HG02623 (cell line): Measurements from ENCODE around the gene TENM4.

Experiments
- ATAC-seq: cut with Tn5 transposase; IDR thresholded peaks from one replicate; pipeline ENCODE4 v1.9.1; 2021; ENCODE audit warnings: moderate library complexity; ENCODE audit not compliant: unreplicated experiment

TENM4 gene

DNA sequence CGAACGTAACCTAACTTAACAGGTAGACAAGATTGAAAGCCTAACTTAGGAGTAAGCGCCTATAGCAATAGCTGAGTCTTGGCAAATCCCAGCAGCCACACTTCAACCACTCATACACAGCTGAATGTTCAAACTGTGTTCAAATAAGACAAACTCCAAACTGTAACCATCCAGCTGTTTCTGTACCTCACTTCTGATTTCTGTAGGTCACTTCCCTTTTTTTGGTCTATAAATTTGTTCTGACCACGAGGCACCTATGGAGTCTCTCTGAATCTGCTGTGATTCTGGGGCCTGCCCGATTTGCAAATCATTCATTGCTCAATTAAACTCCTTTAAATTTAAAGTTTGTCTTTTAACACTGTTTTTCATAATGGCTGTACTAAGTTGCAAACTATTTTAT, 8.2 kb upstream of the TENM4 start:
- ATAC-seq, result no peak

DNA sequence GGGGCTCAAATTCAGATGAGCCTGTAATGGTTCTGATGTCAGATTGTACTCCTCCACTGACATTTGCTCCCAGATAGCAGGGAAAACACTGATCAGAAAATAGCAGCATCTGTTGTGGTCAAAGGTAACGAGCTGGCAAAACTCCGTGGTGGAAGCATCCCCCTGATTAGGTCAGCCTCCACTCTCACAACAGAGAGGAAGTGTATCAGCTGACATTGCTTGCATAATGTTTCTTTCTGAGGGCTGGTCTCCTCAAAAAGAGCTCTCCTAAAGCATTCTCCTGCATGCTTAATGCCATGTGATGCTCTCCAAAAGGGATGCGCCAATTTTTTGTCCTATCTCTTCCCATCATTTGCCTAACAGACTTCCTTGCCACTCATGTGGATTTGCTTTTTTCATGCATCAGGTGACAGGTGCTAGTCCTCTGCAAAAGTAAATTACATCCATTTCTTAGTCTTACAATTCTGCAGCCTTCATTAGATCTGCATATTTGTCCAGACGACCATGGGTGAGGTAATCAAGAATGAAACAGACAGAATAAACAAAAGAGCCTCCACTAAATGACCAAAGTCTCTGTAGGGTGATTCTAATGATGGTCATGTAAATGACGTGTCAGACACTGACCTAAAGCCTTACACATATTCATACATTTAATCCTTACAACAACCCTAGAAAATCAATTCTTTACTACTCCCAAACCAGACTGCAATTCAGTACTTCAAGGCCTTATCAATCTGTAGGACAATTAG, 6.4 kb upstream of the TENM4 start:
- ATAC-seq, result no peak

DNA sequence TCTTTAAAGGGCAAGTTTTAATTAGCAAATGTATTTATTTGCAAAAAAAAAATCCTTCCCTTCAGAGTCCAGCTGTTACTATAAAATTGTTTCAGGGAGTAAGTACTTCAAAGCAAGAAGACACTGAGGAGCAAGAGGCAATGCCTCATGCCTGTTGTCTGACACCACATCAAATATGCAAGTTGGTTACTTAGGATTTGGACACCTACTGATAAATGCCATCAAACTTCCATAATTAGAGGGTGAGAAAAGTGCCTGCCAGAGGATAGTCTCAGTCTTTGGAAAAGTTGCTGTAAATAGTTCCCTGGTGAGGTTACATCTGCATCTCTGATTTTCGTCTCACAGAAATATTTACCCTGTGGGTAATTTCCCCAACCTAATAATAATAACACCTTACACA, 4.1 kb upstream of the TENM4 start:
- ATAC-seq, result no peak

DNA sequence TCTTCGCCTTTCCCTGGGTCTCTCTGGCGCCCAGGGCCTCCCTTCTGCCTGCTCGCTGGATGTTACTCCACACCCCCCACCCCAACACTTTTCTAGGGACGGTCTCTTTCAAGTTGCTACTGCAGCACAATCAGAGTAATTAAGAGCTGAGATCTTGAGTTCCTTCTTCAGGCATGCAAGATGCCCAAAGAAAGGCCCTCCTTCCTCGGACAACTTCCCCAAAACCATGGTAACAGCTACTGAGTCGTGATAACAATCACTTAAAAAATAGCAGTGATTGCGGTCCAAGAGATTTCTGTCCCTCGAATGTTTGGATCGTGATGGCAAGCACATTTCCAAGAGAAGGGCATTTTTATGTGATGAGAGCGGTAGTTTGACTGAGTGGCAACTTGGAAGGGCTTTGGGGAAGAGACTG, 638 bp upstream of the TENM4 start:
- ATAC-seq, result no peak

DNA sequence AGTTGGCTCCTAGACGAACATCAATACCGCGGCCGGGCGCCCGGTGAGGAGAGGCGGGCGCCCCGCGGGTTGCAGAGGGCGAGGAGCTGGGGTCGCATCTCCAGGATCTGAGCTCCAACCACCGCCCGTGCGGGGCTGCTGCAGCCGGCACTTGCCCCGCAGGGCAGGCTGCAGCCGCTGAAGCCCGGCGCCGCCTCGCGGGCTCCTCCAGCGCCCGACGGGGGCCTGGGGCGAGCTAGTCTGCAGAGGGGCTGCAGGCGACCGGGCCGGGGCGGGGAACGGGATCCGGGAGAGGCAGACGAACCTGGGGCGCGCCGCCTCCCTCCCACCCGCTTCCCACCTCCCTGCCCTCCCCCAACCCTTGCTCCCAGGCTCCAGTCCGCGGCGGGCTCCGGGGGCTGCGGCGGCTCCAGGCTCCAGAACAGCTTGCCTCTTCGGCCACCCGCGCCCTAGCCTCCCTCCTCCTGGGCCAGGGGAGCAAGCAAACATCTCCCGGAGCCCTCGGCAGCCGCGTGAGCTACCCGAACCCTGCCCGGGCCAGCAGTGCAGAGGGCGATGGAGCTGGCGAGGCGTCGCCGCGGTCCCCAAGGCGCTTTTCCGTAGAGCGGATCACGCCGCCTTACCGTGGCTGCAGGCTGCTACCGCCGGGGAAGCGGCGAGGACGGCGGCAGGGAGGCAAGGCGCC, 802 bp downstream of the TENM4 start:
- ATAC-seq, result no peak

DNA sequence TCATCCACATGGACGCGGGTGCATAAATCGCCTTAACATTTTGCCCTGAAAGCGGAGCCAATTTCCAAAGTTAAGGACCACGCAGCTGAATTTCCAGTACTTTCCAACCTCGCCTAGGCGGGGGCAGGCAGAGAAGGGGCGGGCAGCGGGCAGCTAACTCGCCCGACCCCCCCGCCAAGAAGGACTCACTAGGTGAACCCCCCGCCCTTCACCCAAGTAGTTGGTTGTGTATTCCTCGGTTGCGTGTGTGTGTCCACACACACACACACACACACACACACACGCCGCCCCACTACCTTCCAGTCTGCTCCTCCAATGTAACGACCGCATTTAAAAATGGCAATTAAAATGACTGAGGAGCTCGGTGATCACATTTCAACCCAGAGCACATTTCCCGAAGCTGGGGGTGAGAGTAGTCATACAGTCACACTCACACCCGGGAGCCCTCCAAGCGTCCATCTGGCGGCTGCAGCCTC, 1.4 kb downstream of the TENM4 start:
- ATAC-seq, result no peak

DNA sequence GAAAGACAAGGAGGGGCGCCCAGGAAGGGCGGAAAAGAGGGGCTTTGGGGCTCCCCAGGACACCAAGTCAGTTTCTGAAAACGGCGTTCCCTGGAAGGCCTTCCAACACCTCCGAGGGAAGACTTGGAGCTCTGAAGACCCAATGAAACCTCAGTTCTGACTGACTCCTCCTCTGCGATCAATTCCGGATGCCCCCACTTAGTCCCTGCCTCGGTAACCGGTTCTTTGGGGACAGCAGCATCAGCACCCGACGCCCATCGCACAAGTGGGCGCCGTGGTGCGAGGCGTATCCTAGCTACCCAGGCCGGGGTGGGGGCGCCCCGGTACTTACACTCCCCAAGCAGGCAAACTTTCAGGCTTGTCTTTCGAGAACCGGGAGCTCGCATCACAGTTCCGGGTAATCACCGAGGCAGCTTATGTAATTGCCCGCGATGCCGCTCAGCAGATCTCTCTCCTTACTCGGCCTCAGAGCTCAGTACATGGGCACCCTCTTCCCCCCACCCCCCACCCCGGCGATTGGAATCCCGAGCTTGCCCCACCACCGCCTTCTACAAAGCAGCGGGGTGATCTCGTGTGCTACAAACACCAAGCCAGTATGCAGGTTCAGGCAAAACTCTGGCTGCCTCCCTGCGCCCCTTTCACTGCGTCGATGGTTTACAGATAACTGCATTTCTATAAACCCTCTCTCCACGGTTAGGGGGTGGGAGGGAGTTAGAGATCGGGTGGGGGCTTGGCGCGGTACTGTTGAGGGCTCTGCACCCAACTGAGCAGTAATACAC, 2.0 kb downstream of the TENM4 start:
- ATAC-seq, result no peak

DNA sequence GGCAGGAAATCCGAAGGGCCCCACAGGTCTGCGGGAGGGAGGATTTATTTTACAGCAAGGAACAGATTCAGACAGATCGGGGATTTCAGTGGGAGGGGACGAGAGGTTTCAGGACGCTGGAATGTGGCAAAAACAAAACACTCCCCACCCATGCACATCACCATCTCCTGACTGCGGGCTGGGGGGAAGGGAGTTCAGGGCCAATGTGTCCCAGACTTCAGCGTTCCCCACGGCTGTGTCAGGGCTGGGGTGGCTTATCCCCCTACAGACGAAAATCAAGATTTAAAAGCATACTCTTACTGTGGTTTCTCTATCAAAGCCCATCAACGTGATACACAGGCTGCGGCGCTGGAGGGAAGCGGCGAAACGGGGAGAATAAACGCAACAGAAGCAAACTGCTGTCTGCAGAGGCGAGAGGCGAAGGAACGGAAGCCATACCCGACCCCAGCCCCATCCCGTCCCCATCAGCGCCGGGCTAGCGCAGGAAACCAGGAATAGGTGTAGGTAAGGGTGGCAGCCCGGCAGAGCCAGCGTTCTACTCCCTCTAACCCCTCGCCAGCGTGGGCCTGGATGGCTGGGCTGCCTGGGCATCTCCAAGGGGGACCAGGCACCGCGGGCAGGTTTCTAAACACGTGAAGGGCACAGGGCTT, 2.7 kb downstream of the TENM4 start:
- ATAC-seq, result no peak

DNA sequence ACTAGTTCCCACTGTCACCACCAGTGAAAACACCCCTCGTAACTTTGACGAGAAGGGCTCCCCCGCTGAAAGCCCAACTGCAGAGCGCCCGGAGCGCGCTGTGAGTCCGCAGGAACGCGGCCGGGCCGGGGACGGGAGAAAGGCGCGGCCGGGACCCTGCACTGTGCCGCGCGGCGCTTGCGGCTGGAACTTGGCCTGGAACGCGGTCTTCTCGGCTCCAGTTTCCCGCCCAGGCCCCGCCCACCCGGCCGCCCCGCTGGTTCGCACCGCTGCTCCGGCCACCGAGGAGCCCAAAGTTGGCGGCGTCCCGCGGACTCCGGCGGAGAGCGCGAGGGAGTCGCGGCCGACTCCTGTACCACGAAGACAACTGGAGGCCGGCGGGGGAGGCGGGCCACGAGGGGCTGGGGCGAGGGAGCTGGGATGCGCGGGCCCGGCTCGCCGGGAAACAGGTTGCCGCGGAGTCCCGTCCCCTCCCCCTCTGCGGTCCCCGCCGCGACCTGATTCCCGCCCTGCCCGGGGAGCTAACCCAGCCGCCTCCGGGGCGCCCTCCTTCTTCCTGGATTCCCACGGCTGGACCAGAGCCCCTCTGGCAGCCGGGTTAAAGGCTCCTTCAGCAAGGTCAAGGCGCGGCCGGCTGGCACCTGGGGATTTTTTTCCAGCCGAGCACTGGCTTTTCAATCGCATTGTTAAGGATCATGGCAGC, 3.4 kb downstream of the TENM4 start:
- ATAC-seq, result no peak

DNA sequence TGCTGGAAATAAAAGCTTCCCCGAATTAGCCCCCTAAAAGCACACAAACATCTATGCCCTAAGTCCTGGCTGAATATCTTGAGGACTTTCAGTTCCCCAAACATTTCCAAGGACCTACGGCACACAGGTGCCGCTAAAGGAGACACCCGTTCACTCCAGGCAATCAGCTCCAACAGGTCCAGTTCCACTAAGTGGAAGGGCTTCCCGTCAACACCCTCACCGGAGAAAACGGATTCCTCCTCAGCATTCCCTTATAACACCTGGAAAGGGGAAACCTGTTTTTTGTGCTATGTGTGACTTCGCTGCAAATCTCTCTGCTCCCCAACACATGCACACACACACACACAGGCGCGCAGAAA, 3.9 kb downstream of the TENM4 start:
- ATAC-seq, result no peak

DNA sequence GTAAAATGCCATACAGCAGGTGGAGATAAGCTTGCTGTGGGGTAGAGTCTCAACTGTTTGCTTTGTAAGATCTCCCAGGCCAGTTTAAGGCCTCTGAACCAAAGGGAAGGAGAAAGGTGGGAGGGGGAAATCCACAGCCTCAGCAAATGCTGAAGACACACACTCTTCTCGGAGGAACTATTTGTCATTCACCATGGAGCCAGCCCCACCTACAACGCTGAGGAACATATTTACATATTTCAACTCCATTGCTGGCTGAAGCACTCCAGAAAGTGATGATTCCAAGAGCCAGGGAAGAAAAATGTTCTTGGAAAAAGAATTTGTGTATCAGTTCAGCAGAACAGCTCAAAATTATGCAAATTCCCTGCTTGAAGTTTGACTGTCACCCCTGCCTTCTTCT, 6.5 kb downstream of the TENM4 start:
- no peak for ATAC-seq

DNA sequence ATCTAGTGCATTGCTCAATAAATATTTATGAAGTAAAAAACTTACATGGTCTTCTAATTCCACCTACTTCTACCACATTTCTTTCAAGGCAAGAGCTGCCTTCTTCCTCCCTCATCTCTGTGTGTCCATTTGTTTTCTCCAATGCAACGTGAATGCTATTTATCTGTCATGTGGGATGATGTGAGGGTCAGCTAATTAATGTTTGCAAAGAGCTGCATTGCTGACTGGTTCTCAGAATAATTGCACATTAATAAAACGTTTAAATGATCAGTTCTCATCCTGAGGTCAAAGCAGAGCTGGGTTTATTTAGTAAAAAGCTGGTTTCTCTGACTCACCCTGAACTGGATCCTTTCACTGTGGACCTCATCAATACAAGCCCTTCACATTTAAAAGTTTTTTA, 8.7 kb downstream of the TENM4 start:
- ATAC-seq, result no peak

DNA sequence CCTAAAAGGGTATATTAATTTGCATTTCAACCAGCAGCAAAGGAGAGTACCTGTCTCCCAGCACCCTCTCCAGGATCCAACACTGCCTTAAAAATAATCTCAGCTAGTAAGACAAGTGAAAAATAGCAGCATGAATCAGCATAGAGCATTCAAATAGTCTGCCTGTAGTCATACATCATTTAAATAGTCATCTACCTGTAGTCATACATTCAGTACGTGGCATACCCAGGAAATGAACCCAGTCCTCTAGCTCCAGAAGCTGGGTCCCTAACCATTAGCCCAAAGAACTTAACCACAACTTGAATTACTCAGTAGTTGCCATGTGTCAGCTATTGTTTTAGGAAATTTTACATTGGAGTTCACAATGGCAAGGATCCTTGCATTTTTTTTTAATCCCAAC, 9.3 kb downstream of the TENM4 start:
- ATAC-seq, result no peak

DNA sequence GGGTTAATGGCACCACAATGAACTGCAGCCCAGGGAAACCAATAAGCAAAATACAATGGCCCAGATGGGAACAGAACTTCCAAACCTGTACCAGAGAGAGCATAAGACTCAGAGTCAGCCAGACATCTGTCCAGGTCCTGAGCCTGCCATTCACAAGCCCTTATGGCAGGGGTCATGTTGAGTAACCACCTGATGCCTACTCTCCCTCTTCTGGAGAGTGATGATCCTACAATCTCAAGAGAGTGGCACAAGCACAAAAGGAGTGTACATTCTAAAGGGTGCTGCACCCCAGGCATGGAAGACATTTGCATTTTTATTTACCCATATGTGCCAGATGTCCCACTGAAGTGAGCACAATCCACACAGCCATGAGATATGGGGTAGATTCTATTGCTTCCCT, 10.6 kb downstream of the TENM4 start:
- ATAC-seq, result no peak

DNA sequence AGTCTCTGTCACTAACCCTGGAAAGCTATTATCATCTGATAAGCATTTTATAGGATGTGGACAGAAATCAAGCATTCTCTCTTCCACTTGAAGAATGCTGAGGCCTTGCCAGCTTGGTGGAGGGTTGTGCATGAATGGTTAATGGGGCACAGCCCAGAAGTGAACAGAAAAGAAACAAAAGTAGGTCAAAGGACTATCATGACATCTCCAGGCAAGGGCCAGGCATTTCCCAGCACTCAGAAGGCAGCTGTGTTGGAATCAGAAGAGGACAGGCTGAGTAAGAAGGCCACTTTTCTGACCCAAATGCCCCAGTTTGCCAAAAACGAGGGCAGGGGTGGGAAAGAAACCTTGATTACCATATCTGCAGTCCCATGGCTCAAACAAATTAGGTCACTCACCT, 12.4 kb downstream of the TENM4 start:
- no peak for ATAC-seq

DNA sequence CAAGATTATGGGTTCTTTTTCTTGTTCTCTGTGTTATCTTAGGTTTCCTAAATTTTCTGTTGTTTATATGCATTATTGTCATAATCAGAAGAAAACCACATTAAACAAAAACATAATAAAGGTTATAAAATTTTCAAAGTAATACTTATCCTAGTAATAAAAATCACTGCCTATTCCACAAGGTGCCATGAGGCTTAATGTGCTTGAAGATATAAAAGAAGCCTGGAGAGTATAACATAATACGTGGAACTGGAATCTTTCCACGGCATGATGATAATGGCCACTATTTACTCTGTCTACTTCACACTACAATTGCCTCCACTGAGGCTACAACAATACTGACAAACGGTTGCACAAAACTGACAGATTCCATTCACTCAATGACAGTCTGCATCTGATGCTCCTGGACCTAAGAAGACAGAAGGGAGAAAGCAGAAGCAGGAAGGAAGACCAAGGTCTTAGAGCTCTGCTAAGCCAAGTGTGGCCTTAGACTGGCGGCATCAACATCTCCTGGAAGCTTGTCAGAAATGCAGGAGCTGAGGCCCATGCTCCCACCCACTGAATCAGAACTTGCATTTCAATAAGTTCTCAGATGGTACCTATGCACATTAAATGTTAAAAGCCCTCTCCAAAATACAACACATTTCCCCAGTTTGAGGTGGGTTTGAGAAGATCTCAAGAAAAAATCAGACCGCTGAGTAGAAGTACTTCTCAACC, 13.1 kb downstream of the TENM4 start:
- no peak for ATAC-seq

DNA sequence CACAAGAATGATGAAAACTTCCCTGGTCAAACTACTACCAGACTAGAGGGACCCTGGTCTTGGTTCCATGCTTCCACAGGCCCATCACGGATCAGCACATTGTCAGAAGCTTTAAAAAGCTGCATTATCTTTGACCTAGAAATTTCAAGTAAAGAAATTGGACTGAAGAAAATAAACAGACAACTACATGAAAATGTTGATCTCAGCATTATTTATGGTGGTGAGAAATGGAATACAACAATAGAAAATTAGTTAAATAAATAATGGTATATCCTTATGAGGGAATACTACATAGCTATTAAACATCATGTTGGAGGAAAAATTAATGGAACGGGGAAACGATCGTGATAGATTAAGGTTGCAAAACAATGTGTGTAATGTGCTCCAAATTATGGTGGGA, 13.7 kb downstream of the TENM4 start:
- ATAC-seq, result no peak

DNA sequence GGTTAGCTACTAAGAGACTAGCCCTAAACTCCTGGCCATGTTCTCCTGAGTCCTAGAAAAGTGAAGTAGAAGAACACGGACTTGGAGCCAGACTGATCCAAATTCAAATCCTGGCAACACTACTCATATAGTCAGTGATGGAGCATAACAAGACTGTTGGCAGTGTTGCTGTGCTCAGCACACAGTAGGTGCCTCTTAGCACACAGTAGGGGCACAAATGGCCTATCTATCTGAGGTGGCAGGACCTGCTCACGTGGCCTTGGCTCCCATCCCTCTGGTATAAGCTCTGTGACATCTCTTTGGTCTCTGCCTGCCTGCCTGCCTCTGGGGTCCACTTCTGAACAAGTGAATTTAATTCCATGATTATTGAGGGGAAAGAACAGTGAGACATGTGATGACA, 15.4 kb downstream of the TENM4 start:
- ATAC-seq, result no peak

DNA sequence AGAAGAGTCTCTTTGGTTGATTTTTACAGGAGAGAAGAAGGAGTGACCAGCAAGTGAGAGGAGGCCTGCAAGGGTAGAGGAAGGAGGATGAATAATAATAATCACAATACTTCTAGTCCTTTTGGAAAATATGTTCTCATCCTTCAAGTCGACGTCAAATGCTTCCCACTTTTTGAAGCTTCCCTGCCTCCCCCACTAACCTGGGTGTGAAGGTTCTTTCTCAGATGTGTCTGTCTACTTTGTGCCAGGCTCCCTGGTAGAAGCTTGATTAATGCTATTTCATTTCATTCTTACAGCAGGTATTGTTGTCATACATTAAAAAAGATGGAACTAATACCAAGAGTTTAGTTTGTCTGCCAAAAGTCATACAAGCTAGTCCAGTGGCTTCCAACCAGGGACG, 17.1 kb downstream of the TENM4 start:
- ATAC-seq, result no peak

DNA sequence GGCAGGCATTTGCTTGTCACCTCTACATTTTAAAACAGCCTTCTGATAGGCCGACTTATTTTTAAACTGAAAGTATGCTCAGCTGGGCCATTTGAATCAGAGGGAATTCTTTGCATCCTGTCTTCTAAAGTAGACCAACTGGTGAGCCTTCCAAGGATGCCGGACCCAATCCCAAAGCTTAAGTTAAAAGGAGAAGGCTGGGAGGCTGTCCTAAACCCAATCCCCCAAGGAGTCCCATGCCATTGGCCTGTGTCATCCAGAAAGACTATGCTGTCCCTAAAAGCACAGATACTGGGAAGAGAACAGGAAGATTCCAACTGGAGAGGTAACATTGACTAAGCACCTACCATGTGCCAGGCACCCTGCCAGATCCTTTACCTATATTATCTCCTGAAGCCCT, 18.0 kb downstream of the TENM4 start:
- no peak for ATAC-seq
